Mammary epithelial cell (primary cell): ENCODE data around the gene TIA1.
"Not testable (repeated sequence)": the region's sequence is repeated elsewhere in the genome, so short reads cannot be mapped to it uniquely, and the experiment has no call there.

Experiments
- EZH2 ChIP-seq: IDR thresholded peaks from 2 replicates; pipeline ENCODE4 v1.6.1; 2012; ENCODE audit warnings: low read length, inconsistent platforms, borderline replicate concordance
- TF ChIP-seq, protein P1 (sequence below), 2 donors: IDR thresholded peaks in 1 of 2; conservative IDR thresholded peaks in 1 of 2; 2 replicates each; pipeline ENCODE4 v1.5.1; 2011 to 2012; ENCODE audit warnings: inconsistent platforms in 2 of 2, low read length in 2 of 2, mild to moderate bottlenecking in 2 of 2, control low read depth in 1 of 2, low read depth in 1 of 2; ENCODE audit not compliant: insufficient read depth in 1 of 2; ENCODE audit errors: extremely low read depth in 1 of 2

DNA sequence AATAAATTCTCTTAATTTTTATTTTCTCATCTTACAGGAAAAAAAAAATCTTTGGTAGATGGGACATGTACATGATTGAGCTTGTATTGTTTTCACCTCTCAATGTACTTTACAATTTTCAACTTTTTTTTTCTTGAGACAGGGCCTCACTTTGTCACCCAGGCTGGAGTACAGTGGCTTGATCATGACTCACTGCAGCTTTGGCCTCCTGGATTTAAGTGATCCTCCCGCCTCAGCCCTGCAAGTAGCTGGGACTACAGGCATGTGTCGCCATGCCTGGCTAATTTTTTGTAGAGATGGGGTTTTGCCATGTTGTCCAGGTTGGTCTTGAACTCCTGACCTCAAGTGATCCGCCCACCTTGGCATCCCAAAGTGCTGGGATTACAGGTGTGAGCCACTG lies 25.1 kb downstream of the TIA1 start:
- TF ChIP-seq, protein P1, sequence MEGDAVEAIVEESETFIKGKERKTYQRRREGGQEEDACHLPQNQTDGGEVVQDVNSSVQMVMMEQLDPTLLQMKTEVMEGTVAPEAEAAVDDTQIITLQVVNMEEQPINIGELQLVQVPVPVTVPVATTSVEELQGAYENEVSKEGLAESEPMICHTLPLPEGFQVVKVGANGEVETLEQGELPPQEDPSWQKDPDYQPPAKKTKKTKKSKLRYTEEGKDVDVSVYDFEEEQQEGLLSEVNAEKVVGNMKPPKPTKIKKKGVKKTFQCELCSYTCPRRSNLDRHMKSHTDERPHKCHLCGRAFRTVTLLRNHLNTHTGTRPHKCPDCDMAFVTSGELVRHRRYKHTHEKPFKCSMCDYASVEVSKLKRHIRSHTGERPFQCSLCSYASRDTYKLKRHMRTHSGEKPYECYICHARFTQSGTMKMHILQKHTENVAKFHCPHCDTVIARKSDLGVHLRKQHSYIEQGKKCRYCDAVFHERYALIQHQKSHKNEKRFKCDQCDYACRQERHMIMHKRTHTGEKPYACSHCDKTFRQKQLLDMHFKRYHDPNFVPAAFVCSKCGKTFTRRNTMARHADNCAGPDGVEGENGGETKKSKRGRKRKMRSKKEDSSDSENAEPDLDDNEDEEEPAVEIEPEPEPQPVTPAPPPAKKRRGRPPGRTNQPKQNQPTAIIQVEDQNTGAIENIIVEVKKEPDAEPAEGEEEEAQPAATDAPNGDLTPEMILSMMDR (conservative IDR thresholded peaks at IDR 0.05 in 1 of 2, IDR thresholded peaks at IDR 0.05 in 1 of 2; ENCODE audit: extremely low read depth in 1 of 2, insufficient read depth in 1 of 2, low read depth in 1 of 2, low read length in 2 of 2): not testable (repeated sequence)
- not testable (repeated sequence) for TF ChIP-seq EZH2
